Measurements from ENCODE around the gene ANGPTL5.
"Not testable (repeated sequence)": the region's sequence is repeated elsewhere in the genome, so short reads cannot be mapped to it uniquely, and the experiment has no call there.

The ANGPTL5 gene

GRCh38 chr11:101885631-101886030 is 30.7 kb downstream of the ANGPTL5 start:
- DNase-seq, result no peak

- no peak for DNase-seq
These were observed 34.7 kb downstream of the ANGPTL5 start for GRCh38 chr11:101881586-101881985.

- DNase-seq, result no peak
These were observed 36.1 kb downstream of the ANGPTL5 start for GRCh38 chr11:101880222-101880621.

- no peak for DNase-seq
These were observed 44.0 kb downstream of the ANGPTL5 start for GRCh38 chr11:101872171-101872882.

GRCh38 chr11:101870510-101870909 is 45.8 kb downstream of the ANGPTL5 start:
- no peak for DNase-seq

GRCh38 chr11:101867951-101868350 is 48.4 kb downstream of the ANGPTL5 start:
- DNase-seq, result no peak

GRCh38 chr11:101866619-101867491 is 49.5 kb downstream of the ANGPTL5 start:
- no peak for DNase-seq

- DNase-seq, result no peak
These were observed 52.2 kb downstream of the ANGPTL5 start for GRCh38 chr11:101864098-101864497.

GRCh38 chr11:101863361-101863760 is 53.0 kb downstream of the ANGPTL5 start:
- DNase-seq, result no peak

- no peak for DNase-seq
These were observed 53.7 kb downstream of the ANGPTL5 start for GRCh38 chr11:101862391-101863233.

- DNase-seq, result no peak
These were observed 55.5 kb downstream of the ANGPTL5 start for GRCh38 chr11:101860696-101861427.

- DNase-seq, result not testable (repeated sequence)
These were observed 64.1 kb downstream of the ANGPTL5 start for GRCh38 chr11:101852260-101852659.

- DNase-seq, result no peak
These were observed 68.1 kb downstream of the ANGPTL5 start for GRCh38 chr11:101848262-101848661.

GRCh38 chr11:101844608-101845007 is 71.7 kb downstream of the ANGPTL5 start:
- DNase-seq, result no peak

- DNase-seq, result no peak
These were observed 75.6 kb downstream of the ANGPTL5 start for GRCh38 chr11:101840704-101841103.

All from NCI-H2227 treated with DMSO at 0.1 percent for 48 hours (cell line).